GM21576 (cell line): ENCODE data around the gene DLGAP4.

Experiments used
- ATAC-seq: cut with Tn5 transposase; IDR thresholded peaks from one replicate; pipeline ENCODE4 v1.9.1; 2021; ENCODE audit warnings: mild to moderate bottlenecking, moderate library complexity; ENCODE audit not compliant: unreplicated experiment

Gene DLGAP4

DNA sequence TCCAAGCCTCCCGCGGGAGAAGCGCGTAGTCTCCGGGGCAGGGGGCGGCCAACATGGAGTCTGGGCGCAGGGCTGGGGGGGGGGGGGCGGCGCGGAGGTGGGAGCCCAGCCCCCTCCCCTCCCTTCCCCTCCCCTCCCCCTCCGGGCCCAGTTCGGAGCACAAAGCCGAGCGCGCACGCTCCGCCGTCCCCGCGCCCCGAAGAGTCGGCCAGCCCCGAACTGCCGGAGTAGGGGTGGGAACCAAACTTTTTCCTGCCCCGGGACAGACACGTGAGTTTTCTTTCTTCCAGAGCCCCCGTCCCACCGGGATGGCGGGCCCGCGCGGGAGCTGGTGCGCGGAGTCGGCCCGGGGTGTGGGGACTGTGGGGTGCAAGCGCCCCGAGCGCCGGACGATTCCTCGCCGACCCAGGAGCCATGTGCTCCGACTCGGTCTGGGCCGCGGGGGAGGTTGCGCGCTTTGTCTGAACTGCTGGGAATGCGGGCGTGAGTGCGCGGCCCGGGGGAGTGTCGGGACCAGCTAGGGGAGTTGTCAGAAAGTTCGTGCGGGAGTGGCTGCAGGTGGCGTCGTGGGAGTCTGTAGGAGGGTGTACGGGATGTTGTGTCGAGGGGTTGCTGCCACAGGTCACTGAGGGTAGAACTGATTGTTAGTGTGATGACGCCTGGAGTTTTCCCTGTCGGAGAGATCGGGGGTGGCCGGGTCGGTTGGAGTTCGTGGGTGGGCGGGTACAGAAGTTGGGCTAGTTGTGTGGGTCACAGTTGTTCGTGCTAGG lies 268.4 kb downstream of the DLGAP4 start:
- no peak for ATAC-seq

DNA sequence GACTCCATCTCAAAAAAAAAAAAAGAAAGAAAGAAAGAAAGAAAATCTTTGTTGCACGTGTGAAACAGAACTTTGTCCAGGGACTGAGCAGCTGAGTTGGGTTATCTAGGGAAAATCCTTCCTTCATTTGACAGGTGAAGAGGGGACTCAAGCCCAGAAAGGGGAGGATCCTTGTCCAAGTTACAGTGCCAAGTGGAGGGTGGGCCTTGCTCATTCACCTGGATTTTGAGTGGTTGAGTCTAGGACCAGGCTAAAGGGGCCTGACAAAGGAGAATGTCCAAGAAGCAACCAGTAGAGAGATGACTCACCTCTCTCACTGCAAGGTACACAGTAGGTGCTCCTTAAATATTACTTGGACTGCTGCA lies 269.9 kb downstream of the DLGAP4 start:
- no peak for ATAC-seq
